Posterior cingulate gyrus (tissue), 11 donors: Measurements from ENCODE around the gene CPXM2.

Source experiments
- DNase-seq, 10 donors: peaks; one replicate each; pipeline versions ENCODE4 v3.0.0 to v3.0.0-alpha.2; 2020 to 2021; ENCODE audit warnings: mixed read lengths in 3 of 10
- intact Hi-C: fragments of 100-400 bp; cut with DNase I; formaldehyde crosslinking; loops from one replicate; pipeline ENCODE4 v1.15.1; 2023

Gene CPXM2

DNA sequence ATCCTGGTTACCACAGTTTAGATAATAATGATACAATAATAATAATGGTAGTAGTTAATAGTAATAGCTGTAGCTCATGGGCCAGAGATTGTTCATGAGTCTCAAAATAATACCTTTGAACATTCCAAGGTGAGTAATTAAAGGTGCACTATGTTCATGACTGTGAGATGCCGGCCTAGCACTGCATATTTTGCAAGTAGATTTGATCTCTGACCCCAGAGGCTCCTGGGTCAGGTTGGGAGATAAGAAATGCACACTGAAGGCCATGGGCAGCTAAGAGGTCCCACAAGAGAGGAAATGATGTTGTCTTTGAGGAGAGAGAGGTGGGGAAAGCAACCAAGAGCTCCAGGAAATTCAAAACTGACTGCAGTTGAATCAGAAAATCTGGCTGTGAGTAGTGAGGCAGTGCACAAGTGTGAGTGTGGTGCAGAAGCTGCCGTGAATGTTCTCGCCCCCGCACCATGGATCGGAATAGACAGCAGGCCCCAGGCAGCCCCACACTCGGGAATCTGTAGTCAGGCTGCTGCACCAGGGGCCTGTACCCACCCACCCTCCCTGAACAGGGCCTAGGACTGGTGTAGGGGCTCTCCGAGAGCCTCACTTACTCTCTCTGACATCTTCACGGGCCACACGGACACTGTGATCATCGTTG lies 11.9 kb downstream of the CPXM2 start:
- DNase-seq, result peak in 7 of 10 donors; percentile 25 to 90 (median 57)

GRCh38 chr10:123878666-123879303 lies 12.8 kb downstream of the CPXM2 start:
- no peak for DNase-seq
- intact Hi-C loops, result no loop called here

More for the DNA sequence above, 11.9 kb downstream of the CPXM2 start:
- intact Hi-C loops, result no loop called here

- no peak for DNase-seq
- intact Hi-C loops, result no loop called here
Observed at GRCh38 chr10:123870260-123870659, 21.3 kb downstream of the CPXM2 start.

- no peak for DNase-seq
- intact Hi-C loops, result no loop called here
Observed at GRCh38 chr10:123869020-123869414, 22.6 kb downstream of the CPXM2 start.

GRCh38 chr10:123868038-123869019 lies 23.3 kb downstream of the CPXM2 start:
- DNase-seq, result no peak
- intact Hi-C loops, result no loop called here

DNA sequence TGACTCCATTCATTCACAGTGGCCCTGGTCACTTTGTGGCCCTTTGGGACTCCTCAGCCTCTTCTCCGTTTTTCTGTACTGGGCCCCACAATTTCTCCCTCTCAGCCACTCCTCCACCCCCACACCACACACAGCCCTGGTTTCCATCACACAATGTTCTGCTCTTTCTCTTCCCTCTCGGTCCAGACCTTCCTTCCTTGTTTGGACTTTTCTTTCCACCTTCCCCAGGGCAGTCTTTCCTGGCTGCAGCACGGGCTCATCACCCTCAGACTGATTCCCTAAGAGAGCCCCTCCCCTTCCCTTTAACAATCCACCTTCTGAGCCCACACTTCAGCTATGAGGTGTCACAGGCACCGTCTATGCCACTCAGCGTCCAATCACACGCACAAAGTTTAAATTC lies 25.7 kb downstream of the CPXM2 start:
- DNase-seq, result no peak
- intact Hi-C loops, result no loop called here

- intact Hi-C loops, result no loop called here
- no peak for DNase-seq
Observed at GRCh38 chr10:123865350-123865749, 26.3 kb downstream of the CPXM2 start.

GRCh38 chr10:123864923-123865322 lies 26.7 kb downstream of the CPXM2 start:
- DNase-seq, result no peak
- intact Hi-C loops, result no loop called here

DNA sequence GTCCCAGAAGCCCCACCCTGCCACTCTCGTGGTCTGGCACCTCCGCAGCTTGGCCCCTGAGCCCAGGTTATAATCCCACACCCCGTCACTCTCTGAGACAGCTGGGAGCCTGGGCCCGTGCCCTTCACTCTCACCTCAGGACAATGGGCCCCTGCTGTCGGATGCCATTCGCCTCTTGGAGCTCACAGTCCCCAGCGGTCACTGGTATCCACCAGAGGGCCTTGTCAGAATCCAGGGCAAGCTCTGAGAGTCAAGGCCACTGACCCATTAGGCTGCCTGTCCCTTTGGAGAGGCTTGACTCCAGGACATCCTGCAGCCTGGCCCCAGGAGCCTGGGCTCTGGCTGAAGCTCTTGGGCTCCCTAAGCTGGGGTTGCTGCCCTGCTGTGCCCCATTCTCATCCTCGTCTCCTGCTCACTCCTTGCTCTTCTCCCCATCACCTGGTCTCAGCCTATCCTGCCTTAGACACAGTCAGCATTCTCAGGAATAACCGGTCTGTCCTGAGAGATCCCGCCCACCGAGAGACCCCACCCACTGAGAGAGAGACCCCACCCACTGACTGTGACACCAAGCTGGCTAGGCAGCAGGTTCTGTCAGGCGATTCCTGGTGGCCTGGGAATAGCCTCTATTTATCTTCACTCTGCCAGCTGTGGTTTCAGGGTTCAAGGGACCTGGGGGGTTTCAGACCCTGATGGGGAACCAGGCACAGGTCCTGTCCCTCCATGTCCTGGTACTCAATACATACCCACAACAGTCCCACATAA lies 27.7 kb downstream of the CPXM2 start:
- intact Hi-C loops, result no loop called here
- no peak for DNase-seq

DNA sequence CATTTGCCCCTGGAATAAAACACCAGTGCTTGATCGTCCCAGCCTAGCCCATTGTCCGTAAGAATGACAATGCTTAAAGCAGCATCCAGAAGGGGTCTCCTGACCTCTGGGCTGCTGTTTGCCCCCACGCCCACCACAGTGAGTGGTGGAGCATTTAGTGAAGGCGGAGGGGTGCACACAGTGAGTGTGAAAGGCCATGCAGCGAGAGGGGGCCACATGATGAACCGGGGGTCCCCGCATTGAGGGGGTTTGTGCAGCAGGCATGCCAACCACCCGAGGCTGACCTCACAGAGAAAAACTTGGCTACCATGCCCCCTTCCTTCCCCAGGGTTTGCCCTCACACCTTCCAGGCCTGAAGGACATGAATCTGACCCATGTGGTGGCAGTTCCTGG lies 28.4 kb downstream of the CPXM2 start:
- DNase-seq, result no peak
- intact Hi-C loops, result no loop called here

DNA sequence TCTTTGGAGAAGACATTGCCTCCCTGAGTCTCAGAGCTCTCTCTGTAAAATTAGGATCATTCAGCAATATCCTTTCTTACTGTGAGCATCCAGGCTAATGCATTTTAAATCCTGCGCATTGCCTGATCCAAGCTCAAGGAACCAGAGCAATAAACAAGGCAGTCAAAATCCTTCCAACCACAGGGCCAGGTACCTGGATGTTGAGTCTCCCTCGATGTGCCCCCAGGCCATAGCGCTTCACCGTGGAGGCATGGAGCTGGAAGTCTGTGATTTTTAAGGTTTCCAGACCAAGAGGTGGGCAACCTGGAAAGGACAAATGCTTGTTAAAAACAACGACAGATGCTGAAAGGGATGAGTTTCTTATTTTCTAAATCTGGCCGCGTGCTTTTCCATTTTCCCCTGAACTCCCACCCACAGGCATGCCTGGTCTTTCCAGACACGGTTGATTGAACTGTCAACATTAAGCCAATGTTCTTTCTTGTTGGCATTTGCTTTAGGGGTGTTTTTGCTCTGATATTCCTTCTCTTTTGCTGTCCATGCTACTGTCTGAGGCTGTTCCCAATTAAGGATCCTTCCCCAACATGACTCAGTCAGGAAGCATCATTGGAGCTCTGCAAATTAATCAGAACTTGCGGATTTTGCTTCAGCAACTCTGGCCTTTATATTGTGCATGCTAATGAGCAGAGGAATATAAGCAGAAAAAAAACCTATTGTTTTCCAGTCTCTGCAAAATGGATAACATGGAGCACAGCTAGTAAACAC lies 29.0 kb downstream of the CPXM2 start:
- no peak for DNase-seq
- intact Hi-C loops, result no loop called here

- no peak for DNase-seq
- intact Hi-C loops, result no loop called here
Observed at GRCh38 chr10:123860856-123861255, 30.8 kb downstream of the CPXM2 start.

DNA sequence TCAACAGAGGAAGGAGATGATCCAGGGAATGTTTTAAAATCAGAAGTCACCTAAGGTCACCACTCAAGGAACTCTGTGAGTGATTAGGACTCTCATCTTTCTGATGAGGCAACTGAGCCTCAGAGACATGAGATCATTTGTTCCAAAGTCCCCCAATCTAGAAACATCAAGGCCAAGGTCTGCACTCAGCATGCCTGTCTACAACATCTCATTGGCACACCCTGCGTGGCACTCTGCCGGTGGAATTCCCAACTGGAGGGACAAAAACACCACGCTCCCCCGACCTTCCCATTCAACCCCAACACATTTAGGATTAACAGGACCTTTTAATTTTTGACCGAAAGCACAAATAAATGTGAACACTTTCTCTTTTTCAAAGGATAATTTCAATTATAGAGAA lies 31.4 kb downstream of the CPXM2 start:
- DNase-seq, result no peak
- intact Hi-C loops, result no loop called here

DNA sequence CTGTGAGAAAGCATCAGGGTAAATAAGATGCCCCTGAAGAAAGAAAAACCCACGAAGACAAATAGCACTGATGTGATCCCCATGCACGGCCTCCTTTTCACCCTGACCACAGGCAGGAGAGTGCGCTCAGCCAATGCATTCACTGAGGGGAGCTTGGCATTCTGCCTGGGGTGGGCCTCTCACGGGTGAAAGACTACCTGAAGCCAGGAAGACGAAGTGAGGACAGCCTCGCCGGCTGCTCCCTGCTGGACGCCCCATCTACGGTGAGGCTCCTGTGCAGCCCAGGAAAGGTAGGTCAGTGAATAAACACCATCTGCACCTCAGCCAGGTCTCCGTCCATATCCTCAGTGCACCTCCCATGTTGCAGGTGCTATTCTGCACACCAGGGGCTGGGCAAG lies 32.0 kb downstream of the CPXM2 start:
- intact Hi-C loops, result no loop called here
- no peak for DNase-seq

DNA sequence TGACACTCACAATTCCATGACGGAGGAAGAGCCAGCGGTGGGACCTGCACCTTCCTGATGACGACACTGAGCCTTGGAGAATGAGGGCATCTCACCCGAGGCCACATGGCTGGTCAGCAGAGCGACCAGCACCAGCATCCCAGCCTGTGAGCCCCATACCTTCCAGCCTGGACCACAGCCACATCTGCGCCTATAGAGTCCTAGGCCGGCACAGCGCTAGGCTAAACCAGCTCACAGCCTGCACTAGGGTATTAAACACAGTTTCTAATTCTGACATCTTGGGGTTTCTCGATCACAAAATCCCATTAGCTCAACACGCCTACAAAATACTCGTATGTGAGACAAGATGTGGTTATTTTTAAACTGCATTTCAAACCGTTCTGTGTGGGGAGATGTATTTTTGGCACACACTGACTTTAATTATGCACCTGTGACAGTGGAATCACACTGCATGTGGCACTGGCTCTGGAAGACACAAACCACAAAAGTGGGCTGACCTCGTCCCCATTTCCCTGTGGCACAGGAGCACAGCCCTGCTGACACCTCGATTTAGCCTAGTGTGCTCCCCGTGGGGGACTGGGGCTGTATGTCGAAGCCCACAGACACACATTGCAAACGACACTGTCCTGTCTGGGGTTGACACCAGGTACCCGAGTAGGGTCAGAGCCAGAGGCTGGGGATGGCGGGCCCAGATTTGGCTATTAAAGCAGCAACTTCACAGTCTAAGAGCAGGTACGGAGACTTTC lies 32.5 kb downstream of the CPXM2 start:
- no peak for DNase-seq
- intact Hi-C loops, result no loop called here

DNA sequence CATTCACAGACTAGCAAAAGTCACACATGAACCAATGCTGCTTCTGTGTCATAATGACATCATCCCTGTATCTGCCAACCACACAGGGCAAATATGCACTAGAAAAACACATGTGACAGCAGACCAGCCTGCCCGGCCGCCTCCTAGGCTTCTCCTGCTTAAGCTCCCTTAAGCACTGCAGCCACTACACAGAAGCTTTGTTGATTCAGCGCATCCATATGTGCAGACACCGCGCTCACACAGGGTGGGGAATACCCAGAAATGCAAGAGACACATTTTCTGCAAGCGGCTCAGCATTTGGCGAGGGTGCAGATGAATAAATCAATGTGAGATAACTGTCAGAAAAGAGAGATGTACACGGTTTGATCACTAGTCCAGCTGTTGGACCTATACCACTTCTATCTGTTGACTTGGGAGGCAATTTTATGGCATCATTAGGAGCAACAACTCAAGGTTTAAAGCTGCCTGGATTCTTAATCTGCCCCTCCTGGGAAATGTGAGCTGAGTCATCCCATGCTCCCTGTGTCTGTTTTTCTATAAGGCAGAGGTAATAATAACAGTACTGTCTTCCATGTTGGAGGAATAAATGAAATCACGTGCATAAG lies 33.4 kb downstream of the CPXM2 start:
- DNase-seq, result peak in 5 of 10 donors; percentile 22 to 91 (median 83)
- intact Hi-C loops, result no loop called here

DNA sequence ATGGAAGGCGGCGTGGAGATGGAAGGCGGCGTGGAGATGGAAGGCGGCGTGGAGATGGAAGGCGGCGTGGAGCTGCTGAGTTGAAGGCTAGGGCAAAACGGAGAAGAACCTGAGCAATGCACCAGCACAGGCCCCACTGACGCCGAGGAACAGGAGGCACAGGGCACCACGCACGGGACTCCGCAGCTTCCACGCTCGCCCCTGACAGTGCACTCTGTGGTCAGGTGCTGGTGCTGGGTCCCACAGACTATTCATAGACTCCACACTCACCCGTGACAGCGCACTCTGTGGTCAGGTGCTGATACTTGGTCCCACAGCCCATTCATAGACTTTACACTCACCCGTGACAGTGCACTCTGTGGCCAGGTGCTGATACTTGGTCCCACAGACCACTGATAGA lies 34.0 kb downstream of the CPXM2 start:
- intact Hi-C loops, result no loop called here
- no peak for DNase-seq

DNA sequence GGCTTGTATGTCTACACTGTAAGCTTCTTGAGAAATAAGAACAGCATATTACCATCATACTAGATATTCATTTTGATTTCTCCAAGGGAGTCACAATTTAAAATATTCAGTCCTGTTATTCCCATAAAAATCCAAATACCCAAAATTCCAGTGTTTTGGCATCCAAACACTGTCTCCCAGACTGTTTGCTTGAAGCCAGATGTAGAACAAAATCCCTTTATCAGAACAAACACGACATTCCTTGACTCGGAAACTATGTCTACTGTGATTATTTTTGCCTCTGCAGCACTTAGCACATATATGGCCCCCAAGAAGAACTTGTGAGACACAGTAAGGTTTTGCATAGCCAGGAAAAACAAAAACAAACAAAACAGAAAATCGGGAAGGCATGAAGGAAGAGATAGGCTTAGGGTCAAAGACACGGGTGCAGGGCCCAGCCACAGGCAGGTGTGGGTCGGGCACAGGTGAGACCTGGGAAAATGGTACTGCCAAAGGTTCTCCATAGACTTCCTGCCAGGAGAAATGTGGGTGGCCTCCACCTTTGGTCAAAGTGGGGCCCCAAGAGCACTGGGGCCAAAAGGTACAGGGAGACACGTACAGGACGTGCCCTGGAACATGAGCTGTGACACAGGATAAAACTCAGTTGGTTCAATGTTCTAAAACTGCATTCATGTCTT lies 36.5 kb downstream of the CPXM2 start:
- no peak for DNase-seq
- intact Hi-C loops, result no loop called here
